Skeletal muscle tissue (tissue), 4 donors: ENCODE data around the gene COASY. TPM values are rescaled to one million over a fixed set of nuclear protein-coding genes. Genes with fewer than 3 reads are reported as not detected.

Experiments
- H3K27ac ChIP-seq: one replicate; pipeline ENCODE4 v1.7.0; 2013; ENCODE audit warnings: mild to moderate bottlenecking, low read depth, low read length, inconsistent platforms
- H3K27me3 ChIP-seq, 3 donors: one replicate each; pipeline ENCODE4 v1.7.0; 2013; ENCODE audit warnings: low read length in 3 of 3; ENCODE audit not compliant: control insufficient read depth in 3 of 3, insufficient read depth in 3 of 3
- H3K36me3 ChIP-seq, 3 donors: one replicate each; pipeline ENCODE4 v1.7.0; 2013; ENCODE audit warnings: low read length in 3 of 3; ENCODE audit not compliant: control insufficient read depth in 3 of 3, insufficient read depth in 3 of 3
- H3K4me1 ChIP-seq, 3 donors: one replicate each; pipeline ENCODE4 v1.7.0; 2013; ENCODE audit warnings: low read length in 3 of 3, mild to moderate bottlenecking in 3 of 3; ENCODE audit not compliant: control insufficient read depth in 3 of 3, insufficient read depth in 3 of 3
- H3K4me3 ChIP-seq, 3 donors: one replicate each; pipeline ENCODE4 v1.7.0; 2013; ENCODE audit warnings: low read length in 3 of 3
- H3K9ac ChIP-seq, 3 donors: one replicate each; pipeline ENCODE4 v1.7.0; 2013; ENCODE audit warnings: low read length in 3 of 3, mild to moderate bottlenecking in 3 of 3, moderate library complexity in 2 of 3, low read depth in 1 of 3
- H3K9me3 ChIP-seq, 3 donors: one replicate each; pipeline ENCODE4 v1.7.0; 2013; ENCODE audit warnings: low read length in 3 of 3; ENCODE audit not compliant: control insufficient read depth in 3 of 3
- total RNA-seq: library from RNA; depleted of rRNA; stranded (reverse); fragments of >200 nt; gene quantifications from one replicate; pipeline ENCODE4 v1.2.3, GENCODE V29; 2014
- donor health status: Osteomylitis.

The COASY gene
- total RNA-seq, 1 donor from 2014 or later, result 6.3 TPM

DNA sequence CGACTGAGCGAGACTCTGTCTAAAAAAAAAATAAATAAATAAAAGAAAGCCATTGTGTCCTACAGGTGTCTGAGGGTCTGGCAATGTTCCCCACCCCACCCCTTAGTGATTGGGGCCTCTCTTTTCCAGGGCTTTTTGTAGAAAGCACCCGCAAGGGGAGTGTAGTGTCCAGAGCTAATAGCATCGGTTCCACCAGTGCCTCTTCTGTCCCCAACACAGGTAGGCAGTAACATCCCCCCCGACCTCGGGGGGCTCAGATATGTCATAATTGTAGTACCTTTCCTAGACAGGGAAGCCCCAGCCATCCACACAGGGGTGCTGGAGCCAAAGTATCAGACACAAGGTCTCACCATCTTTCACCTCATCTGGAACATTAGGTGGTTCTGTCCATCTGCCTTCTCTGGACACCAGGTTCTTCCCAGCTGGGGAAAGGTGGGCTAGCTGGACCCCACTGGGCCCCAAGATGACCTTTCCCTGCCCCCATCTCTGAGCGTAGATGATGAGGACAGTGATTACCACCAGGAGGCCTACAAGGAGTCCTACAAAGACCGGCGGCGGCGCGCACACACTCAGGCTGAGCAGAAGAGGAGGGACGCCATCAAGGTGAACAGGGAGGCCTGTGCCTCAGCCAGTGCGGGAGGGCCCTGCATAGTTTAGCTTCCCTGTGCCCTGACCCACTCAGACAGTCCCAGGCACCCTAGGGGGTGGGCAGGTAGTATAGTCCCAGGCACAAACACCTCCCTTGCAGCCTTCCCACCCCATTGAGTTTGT, 6.6 kb downstream of the COASY start:
- no peaks in the 10 kb centered on the region for H3K27me3 ChIP-seq
- no peak overlapping the region for H3K4me3 ChIP-seq
- H3K9ac ChIP-seq, result no peak overlapping the region
- H3K9me3 ChIP-seq, result no peaks in the 10 kb centered on the region
- no peak overlapping the region for H3K27ac ChIP-seq
- H3K4me1 ChIP-seq, result peaks cover 26 to 37% (median 35%) of the 10 kb centered on the region in 3 donors
- H3K36me3 ChIP-seq, result peaks cover 66 to 69% (median 67%) of the 10 kb centered on the region in 3 donors

DNA sequence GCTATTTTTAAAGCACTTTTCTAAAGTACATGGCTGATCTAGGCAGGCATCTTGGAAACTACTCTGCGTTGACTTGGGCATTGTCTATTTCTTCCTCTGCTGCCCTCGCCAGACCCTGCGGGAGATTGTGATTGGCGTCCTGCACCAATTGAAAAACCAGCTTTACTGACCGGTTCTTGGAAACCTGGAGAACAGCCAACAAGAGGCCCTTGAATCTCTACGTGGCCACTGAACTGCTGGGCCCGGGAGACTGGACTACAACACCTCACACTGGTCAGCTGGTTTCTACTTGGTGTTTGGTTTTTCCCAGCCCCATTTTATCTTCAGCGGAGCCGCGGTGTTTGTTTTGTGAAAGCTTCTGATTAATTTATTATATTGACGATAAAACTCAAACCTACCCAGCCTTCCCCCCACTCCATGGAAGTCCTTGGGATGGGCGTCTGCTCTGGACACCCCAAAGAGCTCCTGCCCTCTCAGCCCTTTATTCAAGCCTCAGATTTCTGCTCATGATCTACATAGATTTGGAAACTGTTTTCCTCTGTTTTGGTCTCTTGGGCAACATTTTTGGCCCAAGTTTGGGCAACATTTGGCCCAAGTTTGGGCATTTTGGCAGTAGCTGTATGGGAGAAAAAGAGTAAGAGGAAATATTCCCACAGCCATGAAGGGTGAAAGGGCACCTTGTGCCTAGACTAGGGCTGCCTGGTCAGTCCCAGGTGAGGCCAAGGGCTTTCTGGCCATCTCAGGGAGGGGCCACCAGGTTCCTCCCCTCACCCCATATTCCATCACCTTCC, 9.7 kb downstream of the COASY start:
- no peak overlapping the region for H3K27ac ChIP-seq
- peaks cover 59 to 63% (median 60%) of the 10 kb centered on the region in 3 donors for H3K36me3 ChIP-seq
- H3K9me3 ChIP-seq, result no peaks in the 10 kb centered on the region
- H3K9ac ChIP-seq, result no peak overlapping the region
- no peaks in the 10 kb centered on the region for H3K27me3 ChIP-seq
- no peak overlapping the region for H3K4me3 ChIP-seq
- peaks cover 10 to 16% (median 12%) of the 10 kb centered on the region in 3 donors for H3K4me1 ChIP-seq

GRCh38 chr17:42573095-42573494, 11.1 kb downstream of the COASY start:
- Histone ChIP-seq H3K27ac (no peak overlapping the region), H3K36me3 (peaks cover 59 to 63% (median 60%) of the 10 kb centered on the region in 3 donors), H3K4me3 (no peak overlapping the region), H3K9ac (no peak overlapping the region), H3K27me3 (no peaks in the 10 kb centered on the region), H3K9me3 (no peaks in the 10 kb centered on the region), H3K4me1 (peaks cover 11 to 20% (median 14%) of the 10 kb centered on the region in 3 donors)

DNA sequence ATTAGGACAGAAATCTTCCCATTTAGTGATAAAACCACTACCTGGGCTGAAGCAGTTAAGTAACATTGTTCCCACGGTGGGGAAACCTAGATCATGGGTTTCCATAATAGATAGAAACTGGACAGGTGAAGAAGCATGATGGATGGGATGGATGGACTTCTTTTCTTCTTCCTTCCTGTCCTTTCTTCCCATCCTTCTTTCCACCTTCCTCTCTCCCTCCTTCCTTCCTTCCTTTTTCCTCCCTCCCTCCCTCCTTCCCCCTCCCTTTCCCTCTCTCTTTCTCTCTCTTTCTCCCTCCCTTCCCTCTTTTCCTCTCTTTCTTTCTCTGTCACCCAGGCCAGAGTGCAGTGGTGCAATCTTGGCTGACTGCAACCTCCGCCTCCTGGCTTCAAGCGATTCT, 12.5 kb downstream of the COASY start:
- Histone ChIP-seq H3K9me3 (no peaks in the 10 kb centered on the region), H3K9ac (no peak overlapping the region), H3K4me3 (no peak overlapping the region), H3K27ac (no peak overlapping the region), H3K27me3 (no peaks in the 10 kb centered on the region), H3K4me1 (peaks cover 12 to 23% (median 19%) of the 10 kb centered on the region in 3 donors), H3K36me3 (peaks cover 48 to 52% (median 50%) of the 10 kb centered on the region in 3 donors)

DNA sequence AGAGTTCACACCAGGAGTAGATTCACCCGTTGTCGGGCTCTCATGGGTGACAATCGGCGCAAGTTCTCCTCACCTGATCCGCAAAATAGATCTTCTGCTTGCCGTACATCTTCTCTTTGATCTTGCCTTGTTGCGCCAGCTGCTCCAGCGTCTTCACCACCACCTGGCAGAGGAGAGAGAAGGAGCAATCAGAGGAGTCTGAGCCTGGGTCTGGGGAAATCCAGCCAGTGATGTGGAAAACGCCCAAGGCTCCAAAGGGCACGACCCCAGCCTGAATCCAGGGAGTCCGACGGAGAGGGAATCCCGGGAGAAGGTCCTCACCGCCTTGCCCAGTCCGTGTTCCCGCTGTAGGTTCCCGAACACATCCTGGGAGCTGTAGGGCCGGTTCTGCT, 15.2 kb downstream of the COASY start:
- Histone ChIP-seq H3K27ac (peak overlapping the region; percentile 89), H3K9ac (peak overlapping the region; percentile 74 to 96 (median 92)), H3K9me3 (no peaks in the 10 kb centered on the region), H3K27me3 (no peaks in the 10 kb centered on the region), H3K4me1 (peaks cover 12 to 23% (median 19%) of the 10 kb centered on the region in 3 donors), H3K4me3 (peak overlapping the region; percentile 97 to 99 (median 99)), H3K36me3 (peaks cover 49 to 54% (median 51%) of the 10 kb centered on the region in 3 donors)

- Histone ChIP-seq H3K27ac (peak within 1 kb of the TSS; percentile 89), H3K9me3 (no peaks in the 10 kb centered on the region), H3K36me3 (peaks cover 49 to 55% (median 54%) of the 10 kb centered on the region in 3 donors), H3K9ac (peak within 1 kb of the TSS; percentile 92 to 98 (median 96)), H3K4me3 (peak within 1 kb of the TSS; percentile 97 to 99 (median 99)), H3K27me3 (no peaks in the 10 kb centered on the region), H3K4me1 (peaks cover 12 to 23% (median 19%) of the 10 kb centered on the region in 3 donors)
These were observed 15.8 kb downstream of the COASY start, which contains the start of gene PSMC3IP for GRCh38 chr17:42577532-42578281. TSS of gene PSMC3IP (minus strand) at chr17:42577729. CDS start at chr17:42577686, 43 bp downstream.

DNA sequence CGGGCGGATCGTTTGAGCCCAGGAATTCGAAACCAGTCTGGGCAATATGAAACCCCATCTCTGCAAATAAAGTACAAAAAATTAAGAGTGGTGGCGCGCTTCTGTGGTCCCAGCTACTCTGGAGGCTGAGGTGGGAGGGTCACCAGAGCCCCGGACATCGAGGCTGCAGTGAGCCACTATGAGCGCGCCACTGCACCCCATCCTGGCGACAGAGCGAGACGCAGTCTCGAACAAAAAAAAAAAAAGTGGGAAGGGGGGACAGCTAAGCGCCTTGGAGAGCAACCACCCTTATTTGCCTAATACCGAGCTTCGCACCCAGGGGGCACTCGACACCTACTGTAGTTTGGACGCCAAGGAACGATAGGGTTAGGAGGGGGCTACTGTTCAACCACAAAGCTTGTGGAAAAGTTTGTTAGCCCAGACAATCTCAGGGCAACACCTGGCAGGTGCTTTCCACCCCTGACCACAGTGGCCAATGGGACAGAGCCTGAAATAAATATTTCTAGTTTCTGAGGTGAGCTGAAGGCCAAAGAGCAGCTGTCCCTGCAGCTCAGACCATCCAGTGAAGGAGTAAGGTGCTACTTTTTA, 16.4 kb downstream of the COASY start:
- H3K9me3 ChIP-seq, result no peaks in the 10 kb centered on the region
- peaks cover 49 to 54% (median 52%) of the 10 kb centered on the region in 3 donors for H3K36me3 ChIP-seq
- H3K9ac ChIP-seq, result peak overlapping the region; percentile 92 to 98 (median 96)
- H3K4me3 ChIP-seq, result peak overlapping the region; percentile 97 to 99 (median 99)
- peak overlapping the region; percentile 89 for H3K27ac ChIP-seq
- H3K27me3 ChIP-seq, result no peaks in the 10 kb centered on the region
- peaks cover 12 to 23% (median 19%) of the 10 kb centered on the region in 3 donors for H3K4me1 ChIP-seq

DNA sequence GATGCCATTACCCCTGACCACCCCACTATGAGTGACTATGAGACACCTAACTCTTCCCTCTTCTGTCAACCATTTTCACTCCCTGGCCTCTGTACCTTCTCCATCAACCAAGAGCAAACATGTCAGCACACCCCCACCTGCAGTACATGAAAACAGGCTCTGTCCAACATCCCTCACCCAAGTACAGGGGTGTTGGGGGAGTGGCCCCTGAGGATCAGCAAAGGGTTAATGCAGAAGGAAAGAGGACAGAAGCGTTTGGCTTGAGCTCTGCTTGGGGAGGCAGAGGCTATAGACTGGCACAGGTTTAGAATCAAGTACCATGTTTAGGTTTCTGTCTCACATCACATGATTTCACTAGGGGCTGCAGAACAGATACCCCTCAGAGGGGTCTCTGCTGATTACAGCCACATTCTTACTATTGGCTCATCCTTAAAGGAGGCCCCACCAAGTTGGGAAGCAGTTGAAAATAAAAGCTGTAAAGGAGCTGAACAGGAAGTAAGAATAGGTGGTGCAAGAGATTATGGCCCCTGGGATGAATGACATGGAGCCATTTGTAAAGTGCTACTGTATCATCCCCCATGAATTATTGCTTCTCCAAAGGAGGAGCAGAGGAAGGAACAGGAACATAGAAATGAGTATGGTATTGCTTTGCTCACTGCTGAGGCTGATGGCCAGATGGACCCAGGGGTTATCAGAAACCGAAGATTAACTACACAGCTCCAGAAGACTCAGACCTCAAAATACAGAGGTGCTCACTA, 18.0 kb downstream of the COASY start:
- peaks cover 51 to 56% (median 52%) of the 10 kb centered on the region in 3 donors for H3K36me3 ChIP-seq
- H3K4me1 ChIP-seq, result peaks cover 12 to 24% (median 19%) of the 10 kb centered on the region in 3 donors
- no peak overlapping the region for H3K9ac ChIP-seq

More for the DNA sequence above, 18.0 kb downstream of the COASY start:
- no peak overlapping the region for H3K4me3 ChIP-seq
- H3K27ac ChIP-seq, result no peak overlapping the region
- H3K9me3 ChIP-seq, result no peaks in the 10 kb centered on the region
- H3K27me3 ChIP-seq, result no peaks in the 10 kb centered on the region
